Measurements from ENCODE around the gene GNL1. TPM values are rescaled to one million over a fixed set of nuclear protein-coding genes. Genes with fewer than 3 reads are reported as not detected.
"Not testable (repeated sequence)": the region's sequence is repeated elsewhere in the genome, so short reads cannot be mapped to it uniquely, and the experiment has no call there.

GNL1 gene
- total RNA-seq, 1 donor: 41.1 TPM

DNA sequence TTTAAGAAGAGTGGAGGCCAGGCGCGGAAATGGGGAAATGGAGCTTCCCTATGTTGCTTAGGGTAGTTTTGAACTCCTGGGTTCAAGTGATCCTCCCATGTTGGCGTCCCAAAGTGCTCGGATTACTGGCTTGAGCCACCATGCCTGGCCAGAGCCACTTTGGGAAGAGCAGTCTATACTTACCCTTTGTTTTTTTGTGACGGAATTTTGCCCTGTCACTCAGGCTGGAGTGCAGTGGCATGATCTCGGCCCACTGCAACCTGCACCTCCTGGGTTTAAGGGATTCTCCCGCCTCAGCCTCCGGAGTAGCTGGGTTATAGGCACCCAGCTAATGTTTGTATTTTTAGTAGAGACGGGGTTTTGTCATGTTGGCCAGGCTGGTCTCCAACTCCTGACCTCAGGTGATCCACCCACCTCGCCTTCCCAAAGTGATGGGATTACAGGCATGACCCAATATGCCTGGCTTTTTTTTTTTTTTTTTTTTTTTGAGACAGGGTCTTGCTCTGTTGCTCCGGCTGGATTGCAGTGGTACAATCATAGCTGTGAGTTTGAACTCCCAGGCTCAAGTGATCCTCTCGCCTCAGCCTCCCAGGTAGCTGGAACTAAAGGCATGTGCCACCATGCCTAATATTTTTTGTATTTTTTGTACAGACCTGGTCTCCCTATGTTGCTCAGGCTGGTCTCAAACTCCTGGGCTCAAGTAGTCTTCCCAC is 42.8 kb upstream of the GNL1 start:
- no peak for DNase-seq (ENCODE audit: low read depth)
- TF ChIP-seq, protein P1, sequence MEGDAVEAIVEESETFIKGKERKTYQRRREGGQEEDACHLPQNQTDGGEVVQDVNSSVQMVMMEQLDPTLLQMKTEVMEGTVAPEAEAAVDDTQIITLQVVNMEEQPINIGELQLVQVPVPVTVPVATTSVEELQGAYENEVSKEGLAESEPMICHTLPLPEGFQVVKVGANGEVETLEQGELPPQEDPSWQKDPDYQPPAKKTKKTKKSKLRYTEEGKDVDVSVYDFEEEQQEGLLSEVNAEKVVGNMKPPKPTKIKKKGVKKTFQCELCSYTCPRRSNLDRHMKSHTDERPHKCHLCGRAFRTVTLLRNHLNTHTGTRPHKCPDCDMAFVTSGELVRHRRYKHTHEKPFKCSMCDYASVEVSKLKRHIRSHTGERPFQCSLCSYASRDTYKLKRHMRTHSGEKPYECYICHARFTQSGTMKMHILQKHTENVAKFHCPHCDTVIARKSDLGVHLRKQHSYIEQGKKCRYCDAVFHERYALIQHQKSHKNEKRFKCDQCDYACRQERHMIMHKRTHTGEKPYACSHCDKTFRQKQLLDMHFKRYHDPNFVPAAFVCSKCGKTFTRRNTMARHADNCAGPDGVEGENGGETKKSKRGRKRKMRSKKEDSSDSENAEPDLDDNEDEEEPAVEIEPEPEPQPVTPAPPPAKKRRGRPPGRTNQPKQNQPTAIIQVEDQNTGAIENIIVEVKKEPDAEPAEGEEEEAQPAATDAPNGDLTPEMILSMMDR (IDR thresholded peaks at IDR 0.05; ENCODE audit: insufficient read depth, low read length): no peak

DNA sequence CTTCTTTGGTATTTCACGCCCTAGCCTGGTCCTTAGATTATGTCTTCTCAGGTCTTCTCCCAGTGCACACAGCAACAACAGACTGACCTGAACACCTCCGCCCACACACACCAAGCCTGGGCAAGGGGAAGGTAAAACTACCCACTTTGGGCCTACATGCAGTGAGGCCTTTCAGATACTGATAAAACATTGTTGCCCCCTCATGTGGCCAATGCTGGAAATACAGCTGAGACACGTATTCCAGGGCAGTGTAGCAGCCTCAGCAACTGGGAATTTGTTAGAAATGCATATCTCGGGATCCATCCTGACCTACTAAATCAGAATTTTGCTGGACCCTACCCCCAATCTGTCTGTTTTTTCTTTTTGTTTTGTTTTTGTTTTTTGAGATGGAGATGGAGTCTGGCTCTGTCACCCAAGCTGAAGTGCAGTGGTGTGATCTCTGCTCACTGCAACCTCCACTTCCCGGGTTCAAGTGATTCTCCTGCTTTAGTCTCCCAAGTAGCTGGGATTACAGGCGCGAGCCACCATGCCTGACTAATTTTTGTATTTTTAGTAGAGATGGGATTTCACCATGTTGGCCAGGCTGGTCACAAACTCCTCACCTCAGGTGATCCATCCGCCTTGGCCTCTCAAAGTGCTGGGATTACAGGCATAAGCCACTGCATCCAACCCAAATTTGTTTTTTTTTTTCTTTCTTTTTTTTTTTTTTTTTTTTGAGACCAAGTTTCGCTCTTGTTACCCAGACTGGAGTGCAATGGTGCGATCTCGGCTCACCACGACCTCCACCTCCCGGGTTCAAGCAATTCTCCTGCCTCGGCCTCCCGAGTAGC is 41.2 kb upstream of the GNL1 start:
- H3K4me3 ChIP-seq (ENCODE audit: low read depth, low read length): not testable (repeated sequence)
- peak; percentile 81 for DNase-seq (ENCODE audit: low read depth)
- TF ChIP-seq, protein P1 (IDR thresholded peaks at IDR 0.05; ENCODE audit: insufficient read depth, low read length): peak; percentile 79

More for the DNA sequence above, 42.8 kb upstream of the GNL1 start:
- no peak overlapping the region for H3K4me3 ChIP-seq (ENCODE audit: low read depth, low read length)

DNA sequence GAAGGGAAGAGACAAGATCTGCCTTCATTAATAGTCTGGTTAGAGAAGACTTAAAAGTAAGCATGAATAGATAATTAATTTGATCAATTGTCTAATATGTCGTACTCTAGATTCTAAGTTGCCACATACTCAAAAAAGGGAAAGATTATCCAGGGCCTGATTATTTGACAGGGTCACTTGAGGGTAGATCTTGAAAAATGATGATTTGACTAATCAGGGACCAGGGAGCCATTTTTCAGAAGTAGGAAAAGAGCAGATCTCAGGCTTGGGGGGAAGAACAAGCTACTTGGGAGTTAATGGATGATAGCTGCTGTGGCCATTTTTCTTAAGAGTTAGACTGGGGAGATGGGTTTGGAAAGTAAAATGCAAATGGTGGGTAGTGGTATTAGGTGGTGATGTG is 36.0 kb upstream of the GNL1 start:
- DNase-seq (ENCODE audit: low read depth): no peak
- H3K4me3 ChIP-seq (ENCODE audit: low read depth, low read length): no peak overlapping the region
- TF ChIP-seq, protein P1 (IDR thresholded peaks at IDR 0.05; ENCODE audit: insufficient read depth, low read length): no peak

DNA sequence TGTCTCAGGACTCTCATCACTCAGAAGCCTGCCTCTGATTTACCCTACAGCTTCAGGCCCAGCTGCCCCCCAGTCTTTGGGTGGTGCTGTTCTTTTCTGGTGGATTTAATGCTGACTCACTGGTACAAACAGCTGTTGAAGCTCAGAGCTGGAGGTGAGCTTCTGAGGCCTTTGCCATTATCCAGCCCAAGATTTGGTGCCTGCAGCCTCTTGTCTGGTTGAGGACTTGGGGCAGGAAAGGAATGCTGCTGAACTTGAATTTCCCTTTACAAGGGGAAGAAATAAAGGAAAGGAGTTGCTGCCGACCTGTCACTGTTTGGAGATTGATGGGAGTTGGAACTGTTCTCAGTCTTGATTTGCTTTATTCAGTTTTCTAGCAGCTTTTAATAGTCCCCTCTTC is 34.7 kb upstream of the GNL1 start:
- peak; percentile 79 for DNase-seq (ENCODE audit: low read depth)
- TF ChIP-seq, protein P1 (IDR thresholded peaks at IDR 0.05; ENCODE audit: insufficient read depth, low read length): no peak
- no peak overlapping the region for H3K4me3 ChIP-seq (ENCODE audit: low read depth, low read length)

DNA sequence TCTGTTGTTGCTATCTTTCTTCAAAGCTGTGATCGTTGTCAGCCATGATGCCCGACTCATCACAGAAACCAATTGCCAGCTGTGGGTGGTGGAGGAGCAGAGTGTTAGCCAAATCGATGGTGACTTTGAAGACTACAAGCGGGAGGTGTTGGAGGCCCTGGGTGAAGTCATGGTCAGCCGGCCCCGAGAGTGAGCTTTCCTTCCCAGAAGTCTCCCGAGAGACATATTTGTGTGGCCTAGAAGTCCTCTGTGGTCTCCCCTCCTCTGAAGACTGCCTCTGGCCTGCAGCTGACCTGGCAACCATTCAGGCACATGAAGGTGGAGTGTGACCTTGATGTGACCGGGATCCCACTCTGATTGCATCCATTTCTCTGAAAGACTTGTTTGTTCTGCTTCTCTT is 34.2 kb upstream of the GNL1 start:
- TF ChIP-seq, protein P1 (IDR thresholded peaks at IDR 0.05; ENCODE audit: insufficient read depth, low read length): no peak
- no peak overlapping the region for H3K4me3 ChIP-seq (ENCODE audit: low read depth, low read length)
- DNase-seq (ENCODE audit: low read depth): no peak

DNA sequence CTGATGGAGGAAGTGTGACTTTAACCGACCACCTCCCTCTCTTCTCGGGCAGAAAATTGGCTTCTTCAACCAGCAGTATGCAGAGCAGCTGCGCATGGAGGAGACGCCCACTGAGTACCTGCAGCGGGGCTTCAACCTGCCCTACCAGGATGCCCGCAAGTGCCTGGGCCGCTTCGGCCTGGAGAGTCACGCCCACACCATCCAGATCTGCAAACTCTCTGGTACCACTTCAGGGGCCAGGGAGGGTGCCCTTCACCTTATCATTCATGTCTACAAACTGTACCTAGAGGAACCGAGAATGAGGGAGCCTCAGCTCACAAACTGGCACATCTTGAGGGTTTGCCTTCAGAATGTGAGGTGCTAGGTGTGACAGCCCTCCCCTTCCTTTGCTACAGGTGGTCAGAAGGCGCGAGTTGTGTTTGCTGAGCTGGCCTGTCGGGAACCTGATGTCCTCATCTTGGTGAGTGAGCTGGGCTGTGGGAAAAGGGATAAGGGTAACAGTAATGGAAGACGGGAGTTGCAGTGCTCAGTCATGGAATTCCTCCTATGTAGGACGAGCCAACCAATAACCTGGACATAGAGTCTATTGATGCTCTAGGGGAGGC is 33.6 kb upstream of the GNL1 start:
- H3K4me3 ChIP-seq (ENCODE audit: low read depth, low read length): no peak overlapping the region
- TF ChIP-seq, protein P1 (IDR thresholded peaks at IDR 0.05; ENCODE audit: insufficient read depth, low read length): no peak
- no peak for DNase-seq (ENCODE audit: low read depth)
